Naive thymus-derived CD4-positive, alpha-beta T cell (primary cell): ENCODE data around the gene TRAPPC11. TPM values are rescaled to one million over a fixed set of nuclear protein-coding genes. Genes with fewer than 3 reads are reported as not detected.

Experiments used
- ATAC-seq: fragments of 150-1000 bp; cut with Tn5 transposase; 2 replicates; pipeline ENCODE4 v1.10.0; 2021; ENCODE audit warnings: mild to moderate bottlenecking, moderate library complexity
- CTCF ChIA-PET: fragments of 350-600 bp; sonication (Branson Sonifier 250); formaldehyde crosslinking; loops from one replicate; lab custom pipeline; 2021; ENCODE audit warnings: antibody characterized with exemption; lab: Charles Lee
- POLR2A ChIA-PET: fragments of 350-600 bp; sonication (Branson Sonifier 250); formaldehyde crosslinking; loops from one replicate; lab custom pipeline; 2021; ENCODE audit warnings: antibody characterized with exemption, inconsistent platforms; lab: Charles Lee
- DNase-seq, 9 donors: peaks; one replicate each; pipeline versions ENCODE4 v3.0.0 to v3.0.0-alpha.2; 2020 to 2022; ENCODE audit warnings: mixed read lengths in 1 of 9
- H3K27ac ChIP-seq: one replicate; pipeline ENCODE4 v1.7.0; 2013; ENCODE audit warnings: mild to moderate bottlenecking, low read depth, low read length, moderate library complexity
- H3K27me3 ChIP-seq, 2 donors: one replicate each; pipeline ENCODE4 v1.7.0; 2013; ENCODE audit warnings: low read length in 2 of 2, mild to moderate bottlenecking in 2 of 2, moderate library complexity in 2 of 2; ENCODE audit not compliant: control insufficient read depth in 2 of 2, insufficient read depth in 2 of 2
- H3K36me3 ChIP-seq, 3 experiments: 1 replicate in 2 of 3; 2 replicates in 1 of 3; pipeline ENCODE4 v1.7.0; 2013; ENCODE audit warnings: low read length in 3 of 3, mild to moderate bottlenecking in 3 of 3, moderate library complexity in 1 of 3; ENCODE audit not compliant: insufficient read depth in 3 of 3, control insufficient read depth in 2 of 3
- H3K4me1 ChIP-seq, 2 donors: one replicate each; pipeline ENCODE4 v1.7.0; 2013; ENCODE audit warnings: low read length in 2 of 2, mild to moderate bottlenecking in 2 of 2, moderate library complexity in 1 of 2; ENCODE audit not compliant: control insufficient read depth in 2 of 2, insufficient read depth in 2 of 2
- H3K4me3 ChIP-seq: 2 replicates; pipeline ENCODE4 v1.7.0; 2013; ENCODE audit warnings: mild to moderate bottlenecking, low read length
- H3K9me3 ChIP-seq, 3 experiments: 1 replicate in 2 of 3; 2 replicates in 1 of 3; pipeline ENCODE4 v1.7.0; 2013; ENCODE audit warnings: low read length in 3 of 3; ENCODE audit not compliant: control insufficient read depth in 2 of 3
- H3K27ac Mint-ChIP-seq, 9 donors: one replicate each; pipeline ENCODE4 v1.8.0; 2020 to 2022; ENCODE audit warnings: mixed read lengths in 9 of 9, mild to moderate bottlenecking in 8 of 9, moderate library complexity in 5 of 9, inconsistent platforms in 2 of 9
- H3K27me3 Mint-ChIP-seq, 5 donors: one replicate each; pipeline ENCODE4 v1.8.0; 2021 to 2022; ENCODE audit warnings: mixed read lengths in 5 of 5, mild to moderate bottlenecking in 1 of 5
- H3K36me3 Mint-ChIP-seq, 5 donors: one replicate each; pipeline ENCODE4 v1.8.0; 2020 to 2022; ENCODE audit warnings: mixed read lengths in 5 of 5, mild to moderate bottlenecking in 3 of 5, inconsistent platforms in 1 of 5
- H3K4me1 Mint-ChIP-seq, 7 donors: one replicate each; pipeline ENCODE4 v1.8.0; 2020 to 2022; ENCODE audit warnings: mixed read lengths in 7 of 7, mild to moderate bottlenecking in 3 of 7, inconsistent platforms in 1 of 7
- H3K4me3 Mint-ChIP-seq, 10 donors: one replicate each; pipeline ENCODE4 v1.8.0; 2020 to 2022; ENCODE audit warnings: mild to moderate bottlenecking in 10 of 10, mixed read lengths in 10 of 10, moderate library complexity in 6 of 10, inconsistent platforms in 2 of 10
- H3K9me3 Mint-ChIP-seq, 11 donors: one replicate each; pipeline ENCODE4 v1.8.0; 2020 to 2022; ENCODE audit warnings: mixed read lengths in 11 of 11, mild to moderate bottlenecking in 4 of 11, inconsistent platforms in 1 of 11, moderate library complexity in 1 of 11
- intact Hi-C, 2 donors: fragments of 100-400 bp; cut with micrococcal nuclease; formaldehyde crosslinking; loops; one replicate each; pipeline ENCODE4 v1.15.1; 2023
- polyA plus RNA-seq, 2 donors: library from polyadenylated mRNA; unstranded; fragments of 300-500 nt; fragmentation: Illumina TruSeq; gene quantifications; one replicate each; pipeline ENCODE4 v1.2.3, GENCODE V29; 2021
- total RNA-seq, 6 experiments: library from RNA in 5 of 6; stranded (reverse) in 5 of 6; gene quantifications; 1 replicate in 5 of 6; 2 replicates in 1 of 6; pipeline ENCODE4 v1.2.3 and lab custom pipeline; 2021 to 2026

Gene TRAPPC11
- total and polyA plus RNA-seq, 7 experiments from 2014 or later: 20.1 to 48.8 (median 33.6) TPM

DNA sequence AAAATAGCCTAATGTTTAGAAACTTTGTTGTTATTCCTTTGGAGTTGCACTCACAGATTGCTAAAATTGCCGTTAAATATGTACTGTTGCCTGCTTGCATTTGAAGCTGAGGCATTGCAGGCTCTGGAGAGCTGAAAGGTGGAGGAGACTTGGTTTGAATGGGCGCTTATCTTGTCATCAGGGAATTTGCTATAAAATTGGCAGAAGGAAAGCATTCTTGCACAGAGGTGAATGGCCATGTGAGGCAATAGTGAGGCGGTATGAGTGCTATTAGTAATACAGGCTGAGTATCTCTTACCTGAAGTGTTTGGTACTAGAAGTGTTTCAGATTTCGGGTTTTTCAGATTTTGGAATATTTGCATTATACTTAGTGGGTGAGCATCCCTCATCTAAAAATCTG, 41.3 kb downstream of the TRAPPC11 start:
- no peaks in the 10 kb centered on the region for H3K9me3 ChIP-seq
- no peaks in the 10 kb centered on the region for H3K27me3 ChIP-seq
- ATAC-seq: no peak
- H3K27ac Mint-ChIP-seq: peak overlapping the region in 1 of 9 donors; percentile 47
- POLR2A ChIA-PET: no interaction called here
- H3K27ac ChIP-seq: no peak overlapping the region
- CTCF ChIA-PET: no interaction called here
- H3K4me3 ChIP-seq: no peak overlapping the region
- intact Hi-C loops: no loop called here
- no peaks in the 10 kb centered on the region for H3K27me3 Mint-ChIP-seq
- no peak for DNase-seq
- no peaks in the 10 kb centered on the region for H3K4me1 ChIP-seq
- no peak overlapping the region for H3K4me3 Mint-ChIP-seq
- peaks cover 22 to 73% (median 35%) of the 10 kb centered on the region in 3 experiments for H3K36me3 ChIP-seq
- H3K9me3 Mint-ChIP-seq: no peaks in the 10 kb centered on the region
- peaks cover 0 to 4% (median 0%) of the 10 kb centered on the region in 7 donors for H3K4me1 Mint-ChIP-seq
- H3K36me3 Mint-ChIP-seq: peaks cover 32 to 75% (median 50%) of the 10 kb centered on the region in 5 donors

GRCh38 chr4:183702492-183702891, 43.4 kb downstream of the TRAPPC11 start:
- Histone ChIP-seq H3K9me3 (no peaks in the 10 kb centered on the region), H3K4me3 (no peak overlapping the region), H3K36me3 (peaks cover 29 to 69% (median 33%) of the 10 kb centered on the region in 3 experiments), H3K27ac (no peak overlapping the region), H3K4me1 (no peaks in the 10 kb centered on the region), H3K27me3 (no peaks in the 10 kb centered on the region)
- Mint-ChIP-seq H3K27me3 (no peaks in the 10 kb centered on the region), H3K27ac (peak overlapping the region in 1 of 9 donors; percentile 15), H3K36me3 (peaks cover 34 to 75% (median 53%) of the 10 kb centered on the region in 5 donors), H3K4me3 (no peak overlapping the region), H3K9me3 (no peaks in the 10 kb centered on the region), H3K4me1 (peaks cover 0 to 4% (median 0%) of the 10 kb centered on the region in 7 donors)
- ChIA-PET POLR2A (no interaction called here), CTCF (no interaction called here)
- DNase-seq (no peak), ATAC-seq (no peak)
- intact Hi-C loops: no loop called here

GRCh38 chr4:183714626-183715025, 55.5 kb downstream of the TRAPPC11 start:
- no peak overlapping the region for H3K4me3 ChIP-seq
- H3K36me3 ChIP-seq: peaks cover 0 to 21% (median 8%) of the 10 kb centered on the region in 3 experiments
- H3K36me3 Mint-ChIP-seq: peaks cover 0 to 30% (median 10%) of the 10 kb centered on the region in 5 donors
- H3K4me1 ChIP-seq: no peaks in the 10 kb centered on the region
- H3K27ac Mint-ChIP-seq: no peak overlapping the region
- no peak for ATAC-seq
- H3K4me3 Mint-ChIP-seq: no peak overlapping the region
- intact Hi-C loops: no loop called here
- H3K27me3 Mint-ChIP-seq: peaks cover 0 to 1% (median 0%) of the 10 kb centered on the region in 5 donors
- H3K27me3 ChIP-seq: no peaks in the 10 kb centered on the region
- no peak overlapping the region for H3K27ac ChIP-seq
- H3K9me3 ChIP-seq: no peaks in the 10 kb centered on the region
- ChIA-PET POLR2A (no interaction called here), CTCF (interaction anchor here (0.6 kb wide), 1 partner anchor 510 kb away, joined by 3 read pairs; no protein-coding TSS in a partner anchor)
- no peak for DNase-seq
- no peaks in the 10 kb centered on the region for H3K4me1 Mint-ChIP-seq
- no peaks in the 10 kb centered on the region for H3K9me3 Mint-ChIP-seq

- peaks cover 0 to 26% (median 10%) of the 10 kb centered on the region in 5 donors for H3K36me3 Mint-ChIP-seq
- H3K9me3 ChIP-seq: no peaks in the 10 kb centered on the region
- intact Hi-C loops: no loop called here
- peaks cover 1 to 3% (median 2%) of the 10 kb centered on the region in 7 donors for H3K4me1 Mint-ChIP-seq
- POLR2A ChIA-PET: no interaction called here
- CTCF ChIA-PET: no interaction called here
- H3K9me3 Mint-ChIP-seq: no peaks in the 10 kb centered on the region
- H3K36me3 ChIP-seq: peaks cover 0 to 14% (median 8%) of the 10 kb centered on the region in 3 experiments
- H3K27me3 Mint-ChIP-seq: peaks cover 0 to 17% (median 0%) of the 10 kb centered on the region in 5 donors
- H3K4me1 ChIP-seq: no peaks in the 10 kb centered on the region
- no peak overlapping the region for H3K4me3 Mint-ChIP-seq
- ATAC-seq (no peak), DNase-seq (no peak)
- H3K27ac ChIP-seq: no peak overlapping the region
- H3K27ac Mint-ChIP-seq: no peak overlapping the region
- no peaks in the 10 kb centered on the region for H3K27me3 ChIP-seq
- H3K4me3 ChIP-seq: no peak overlapping the region
Observed at GRCh38 chr4:183716302-183716701, 57.2 kb downstream of the TRAPPC11 start.

GRCh38 chr4:183718876-183719275, 59.8 kb downstream of the TRAPPC11 start:
- H3K27ac Mint-ChIP-seq: no peak overlapping the region
- H3K27ac ChIP-seq: no peak overlapping the region
- no peak overlapping the region for H3K4me3 Mint-ChIP-seq
- H3K9me3 ChIP-seq: no peaks in the 10 kb centered on the region
- ATAC-seq (no peak), DNase-seq (no peak)
- ChIA-PET CTCF (no interaction called here), POLR2A (no interaction called here)
- peaks cover 0 to 10% (median 0%) of the 10 kb centered on the region in 5 donors for H3K36me3 Mint-ChIP-seq
- no peaks in the 10 kb centered on the region for H3K27me3 ChIP-seq
- H3K4me3 ChIP-seq: no peak overlapping the region
- intact Hi-C loops: no loop called here
- no peaks in the 10 kb centered on the region for H3K9me3 Mint-ChIP-seq
- peaks cover 5 to 8% of the 10 kb centered on the region in 2 donors for H3K4me1 ChIP-seq
- H3K4me1 Mint-ChIP-seq: peaks cover 13 to 14% (median 13%) of the 10 kb centered on the region in 7 donors
- H3K36me3 ChIP-seq: no peaks in the 10 kb centered on the region
- H3K27me3 Mint-ChIP-seq: peaks cover 0 to 32% (median 0%) of the 10 kb centered on the region in 5 donors

GRCh38 chr4:183721207-183722081, 62.4 kb downstream of the TRAPPC11 start:
- DNase-seq (peak in 8 of 9 donors; percentile 14 to 48 (median 42)), ATAC-seq (peak; percentile 62)
- ChIA-PET POLR2A (no interaction called here), CTCF (interaction anchor here (0.7 kb wide), 1 partner anchor 238 kb away, joined by 5 read pairs; no protein-coding TSS in a partner anchor)
- Histone ChIP-seq H3K36me3 (no peaks in the 10 kb centered on the region), H3K4me1 (peaks cover 5 to 9% of the 10 kb centered on the region in 2 donors), H3K9me3 (no peaks in the 10 kb centered on the region), H3K4me3 (peak overlapping the region; percentile 8), H3K27me3 (no peaks in the 10 kb centered on the region), H3K27ac (no peak overlapping the region)
- Mint-ChIP-seq H3K4me1 (peaks cover 13 to 14% (median 13%) of the 10 kb centered on the region in 7 donors), H3K36me3 (no peaks in the 10 kb centered on the region), H3K27ac (peak overlapping the region in 6 of 9 donors; percentile 1 to 71 (median 62)), H3K9me3 (peaks cover 0 to 1% (median 0%) of the 10 kb centered on the region in 11 donors), H3K4me3 (peak overlapping the region; percentile 65 to 96 (median 78)), H3K27me3 (peaks cover 0 to 47% (median 0%) of the 10 kb centered on the region in 5 donors)
- intact Hi-C loops: loop anchor here (1.0 to 10.0 kb wide), 4 partner anchors 62 to 804 kb away; partner anchors contain the start of genes DCTD (in 1 of the 2), ING2 (in 1 of the 2), RWDD4 (in 1 of the 2) and TRAPPC11 (in 1 of the 2)
